Progenitor cell of endocrine pancreas (in vitro differentiated cells): ENCODE results near the gene GPC3. TPM values are rescaled to one million over a fixed set of nuclear protein-coding genes. Genes with fewer than 3 reads are reported as not detected.
A peak's percentile ranks its signal among the peaks of the same experiment; 100 is the strongest.

ENCODE experiments used
- DNase-seq: peaks from one replicate; pipeline ENCODE4 v3.0.0; 2021; ENCODE audit warnings: low spot score; ENCODE audit not compliant: unreplicated experiment
- H3K27ac Mint-ChIP-seq: 2 replicates; pipeline ENCODE4 v1.8.0; 2021; ENCODE audit warnings: mild to moderate bottlenecking, moderate library complexity, mixed read lengths
- H3K27me3 Mint-ChIP-seq: 2 replicates; pipeline ENCODE4 v1.8.0; 2021; ENCODE audit warnings: mixed read lengths
- H3K36me3 Mint-ChIP-seq: 2 replicates; pipeline ENCODE4 v1.8.0; 2022; ENCODE audit warnings: mixed read lengths; ENCODE audit not compliant: insufficient read depth
- H3K4me1 Mint-ChIP-seq: 2 replicates; pipeline ENCODE4 v1.8.0; 2021; ENCODE audit warnings: low read depth, mixed read lengths
- H3K4me3 Mint-ChIP-seq: 2 replicates; pipeline ENCODE4 v1.8.0; 2021; ENCODE audit warnings: low read depth, mild to moderate bottlenecking, moderate library complexity, mixed read lengths
- H3K9me3 Mint-ChIP-seq: 2 replicates; pipeline ENCODE4 v1.8.0; 2021; ENCODE audit warnings: low read depth, mixed read lengths
- total RNA-seq: library from RNA; stranded (reverse); gene quantifications from 2 replicates; pipeline ENCODE4 v1.2.1, GENCODE V29; 2021
- TF ChIP-seq, protein P1 (sequence below): fragments of 200-600 bp; sonication (generic); IDR thresholded peaks from one replicate; pipeline ENCODE4 v1.5.0; 2021; ENCODE audit warnings: antibody characterized with exemption, mild to moderate bottlenecking; ENCODE audit not compliant: unreplicated experiment

Gene GPC3
- total RNA-seq, 1 donor from 2014 or later, result 197 TPM

DNA sequence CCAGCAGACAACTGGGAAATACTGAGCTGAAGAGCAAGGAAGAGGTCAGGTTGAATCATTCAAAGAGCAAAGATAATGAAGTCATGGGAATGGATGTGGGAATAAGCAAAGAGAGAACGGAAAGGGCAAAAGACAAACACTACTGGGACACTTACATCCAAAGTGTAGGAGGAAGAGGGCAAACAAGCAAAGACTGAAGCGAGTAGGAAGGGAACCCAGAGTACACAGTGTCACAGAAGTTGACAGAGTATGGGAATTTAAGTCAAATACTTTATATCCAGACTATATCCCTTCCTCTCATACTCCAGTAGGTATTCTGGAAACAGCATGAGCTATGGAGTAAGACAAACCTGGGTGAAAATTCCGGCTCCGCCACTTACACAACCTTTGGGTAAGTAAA is 12.5 kb downstream of the GPC3 start:
- Mint-ChIP-seq H3K27me3 (no peaks in the 10 kb centered on the region), H3K4me3 (no peak overlapping the region), H3K4me1 (peaks cover 31% of the 10 kb centered on the region), H3K36me3 (peaks cover 5% of the 10 kb centered on the region), H3K9me3 (peaks cover 5% of the 10 kb centered on the region), H3K27ac (peak overlapping the region; percentile 29)
- no peak for DNase-seq
- TF ChIP-seq, protein P1, sequence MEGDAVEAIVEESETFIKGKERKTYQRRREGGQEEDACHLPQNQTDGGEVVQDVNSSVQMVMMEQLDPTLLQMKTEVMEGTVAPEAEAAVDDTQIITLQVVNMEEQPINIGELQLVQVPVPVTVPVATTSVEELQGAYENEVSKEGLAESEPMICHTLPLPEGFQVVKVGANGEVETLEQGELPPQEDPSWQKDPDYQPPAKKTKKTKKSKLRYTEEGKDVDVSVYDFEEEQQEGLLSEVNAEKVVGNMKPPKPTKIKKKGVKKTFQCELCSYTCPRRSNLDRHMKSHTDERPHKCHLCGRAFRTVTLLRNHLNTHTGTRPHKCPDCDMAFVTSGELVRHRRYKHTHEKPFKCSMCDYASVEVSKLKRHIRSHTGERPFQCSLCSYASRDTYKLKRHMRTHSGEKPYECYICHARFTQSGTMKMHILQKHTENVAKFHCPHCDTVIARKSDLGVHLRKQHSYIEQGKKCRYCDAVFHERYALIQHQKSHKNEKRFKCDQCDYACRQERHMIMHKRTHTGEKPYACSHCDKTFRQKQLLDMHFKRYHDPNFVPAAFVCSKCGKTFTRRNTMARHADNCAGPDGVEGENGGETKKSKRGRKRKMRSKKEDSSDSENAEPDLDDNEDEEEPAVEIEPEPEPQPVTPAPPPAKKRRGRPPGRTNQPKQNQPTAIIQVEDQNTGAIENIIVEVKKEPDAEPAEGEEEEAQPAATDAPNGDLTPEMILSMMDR, result no peak

DNA sequence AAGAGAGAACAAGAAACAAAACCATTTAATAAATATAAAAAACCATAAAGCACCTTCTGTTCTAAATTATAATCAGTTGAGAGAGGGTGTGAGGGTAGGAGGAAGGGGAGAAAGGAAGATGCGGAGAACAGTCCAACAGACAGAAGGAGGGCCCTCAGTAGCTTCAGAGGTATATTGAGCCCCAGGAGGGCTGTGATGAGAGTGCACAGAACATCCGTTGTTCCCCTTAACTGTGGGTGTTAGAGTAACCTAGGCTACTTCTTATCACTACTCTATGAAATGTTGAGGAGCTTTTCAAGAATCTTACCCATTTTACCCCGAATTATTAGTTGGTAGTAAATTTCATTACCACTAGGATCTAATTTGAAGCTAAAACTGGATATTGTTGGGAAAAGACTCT is 13.8 kb downstream of the GPC3 start:
- Mint-ChIP-seq H3K27me3 (no peaks in the 10 kb centered on the region), H3K27ac (no peak overlapping the region), H3K4me1 (peaks cover 34% of the 10 kb centered on the region), H3K9me3 (peaks cover 5% of the 10 kb centered on the region), H3K4me3 (no peak overlapping the region), H3K36me3 (peaks cover 4% of the 10 kb centered on the region)
- TF ChIP-seq, protein P1, result no peak
- no peak for DNase-seq

DNA sequence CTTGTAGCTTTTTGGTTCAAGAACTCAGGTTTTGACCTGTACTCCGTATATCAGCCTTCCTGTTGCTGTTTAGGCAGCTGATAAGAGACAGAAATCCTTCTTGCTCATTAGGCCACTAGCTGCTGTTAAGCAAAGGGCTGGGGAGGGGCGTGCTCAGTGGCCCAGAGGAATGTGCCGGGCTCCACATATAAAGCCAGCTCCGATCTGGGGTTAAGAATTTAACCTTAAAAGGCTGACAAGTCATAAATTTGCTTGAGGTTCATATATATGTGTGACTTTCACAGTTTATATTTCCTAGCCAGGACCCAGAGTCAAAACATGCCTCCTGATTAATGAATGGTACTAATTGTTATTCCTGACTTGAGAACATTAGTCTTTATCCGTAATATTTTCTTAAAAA is 15.3 kb downstream of the GPC3 start:
- peak overlapping the region; percentile 26 for H3K27ac Mint-ChIP-seq
- H3K4me3 Mint-ChIP-seq, result peak overlapping the region; percentile 12
- peak; percentile 15 for DNase-seq

DNA sequence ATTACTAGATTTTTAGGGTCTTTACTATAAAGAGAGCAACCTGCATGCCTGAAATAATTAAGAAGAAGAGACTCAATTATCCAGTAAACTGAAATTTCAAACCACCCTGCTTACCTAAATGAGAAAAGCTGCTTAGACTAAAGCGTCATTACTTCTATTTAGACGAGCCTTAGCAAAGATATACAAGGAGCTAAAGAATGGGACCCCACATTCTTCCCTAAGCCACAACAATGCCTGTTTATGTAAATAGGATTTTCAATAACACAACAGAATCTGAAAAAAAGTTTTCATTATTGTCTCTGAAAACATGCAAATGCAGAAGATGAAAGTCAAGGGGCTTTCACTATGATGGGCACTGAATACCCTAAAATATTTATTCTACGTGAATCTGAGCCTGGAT is 16.2 kb downstream of the GPC3 start:
- DNase-seq, result no peak
- Mint-ChIP-seq H3K4me3 (no peak overlapping the region), H3K27ac (no peak overlapping the region), H3K9me3 (peaks cover 5% of the 10 kb centered on the region), H3K36me3 (peaks cover 4% of the 10 kb centered on the region), H3K27me3 (no peaks in the 10 kb centered on the region), H3K4me1 (peaks cover 42% of the 10 kb centered on the region)
- TF ChIP-seq, protein P1, result no peak

More for the DNA sequence above, 15.3 kb downstream of the GPC3 start:
- TF ChIP-seq, protein P1, result no peak
- Mint-ChIP-seq H3K36me3 (peaks cover 4% of the 10 kb centered on the region), H3K9me3 (peaks cover 5% of the 10 kb centered on the region), H3K4me1 (peaks cover 42% of the 10 kb centered on the region), H3K27me3 (no peaks in the 10 kb centered on the region)

DNA sequence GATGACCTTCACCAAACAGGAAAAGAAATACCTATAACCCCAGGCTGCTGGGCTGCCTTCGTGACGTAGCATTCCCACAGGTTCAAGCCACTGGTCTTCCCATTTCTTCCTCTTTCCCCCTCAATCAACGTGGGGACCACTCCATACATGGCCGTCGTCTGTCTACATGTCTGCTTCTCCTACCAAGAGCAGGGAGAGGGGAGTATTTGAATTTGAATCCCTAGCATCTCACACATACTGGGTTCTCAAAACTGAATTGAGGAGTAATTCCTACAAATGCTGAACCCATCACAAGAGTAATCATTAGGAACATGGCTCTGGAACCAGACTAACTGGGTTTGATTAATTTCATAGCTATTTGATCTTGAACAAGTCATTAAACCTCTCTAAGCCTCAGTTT is 17.3 kb downstream of the GPC3 start:
- no peak for DNase-seq
- Mint-ChIP-seq H3K27me3 (no peaks in the 10 kb centered on the region), H3K27ac (no peak overlapping the region), H3K36me3 (peaks cover 4% of the 10 kb centered on the region), H3K4me1 (peaks cover 42% of the 10 kb centered on the region), H3K9me3 (peaks cover 5% of the 10 kb centered on the region), H3K4me3 (no peak overlapping the region)
- TF ChIP-seq, protein P1, result no peak
